LNCAP (cell line): Measurements from ENCODE around the gene TMEM8B.

Experiments
- CTCF ChIP-seq: fragments of 450-650 bp; IDR thresholded peaks from 2 replicates; pipeline ENCODE4 v1.5.1; 2017; ENCODE audit warnings: mild to moderate bottlenecking

The TMEM8B gene

GRCh38 chr9:35863583-35863982, 34.6 kb downstream of the TMEM8B start:
- no peak for TF ChIP-seq CTCF

GRCh38 chr9:35864695-35865255, 35.7 kb downstream of the TMEM8B start:
- TF ChIP-seq CTCF = no peak

GRCh38 chr9:35867538-35867937, 38.5 kb downstream of the TMEM8B start:
- TF ChIP-seq CTCF = no peak

- TF ChIP-seq CTCF = no peak
Observed at GRCh38 chr9:35868933-35869332, 39.9 kb downstream of the TMEM8B start.

GRCh38 chr9:35869621-35870216, 40.7 kb downstream of the TMEM8B start:
- TF ChIP-seq CTCF = no peak

GRCh38 chr9:35870351-35870923, 41.4 kb downstream of the TMEM8B start, which contains the start of gene OR13J1:
TSS of gene OR13J1 (minus strand) at chr9:35870401. CDS start at chr9:35870401, 0 bp downstream.
- TF ChIP-seq CTCF = no peak

GRCh38 chr9:35871545-35871944, 42.5 kb downstream of the TMEM8B start:
- no peak for TF ChIP-seq CTCF
